GM19193 (cell line): ENCODE results near the gene BPIFB1.

Experiments used
- POLR2A ChIP-seq: IDR thresholded peaks from 4 replicates; pipeline ENCODE4 v1.6.1; 2011; ENCODE audit not compliant: insufficient read depth, insufficient read length; ENCODE audit errors: extremely low read depth

Gene BPIFB1

GRCh38 chr20:33280000-33280680 is 2.9 kb upstream of the BPIFB1 start:
- no peak for TF ChIP-seq POLR2A

DNA sequence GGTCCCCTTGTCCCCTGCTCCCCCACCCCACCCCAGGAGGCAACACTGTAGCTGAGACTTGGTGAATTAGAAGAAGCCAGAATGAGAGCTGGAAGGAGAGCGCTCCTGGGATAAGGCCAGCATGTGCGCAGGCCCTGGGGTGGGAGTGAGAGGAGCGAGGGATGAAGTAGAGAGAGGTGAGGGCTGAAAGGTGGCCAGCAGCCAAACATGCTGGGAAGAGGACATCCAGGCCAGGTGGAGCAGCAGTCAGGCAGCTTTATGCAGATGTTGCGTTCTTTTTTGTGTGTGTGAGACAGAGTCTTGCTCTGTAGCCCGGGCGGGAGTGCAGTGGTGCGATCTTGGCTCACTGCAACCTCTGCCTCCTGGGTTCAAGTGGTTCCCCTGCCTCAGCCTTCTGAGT is 2.2 kb upstream of the BPIFB1 start:
- TF ChIP-seq POLR2A, result no peak

DNA sequence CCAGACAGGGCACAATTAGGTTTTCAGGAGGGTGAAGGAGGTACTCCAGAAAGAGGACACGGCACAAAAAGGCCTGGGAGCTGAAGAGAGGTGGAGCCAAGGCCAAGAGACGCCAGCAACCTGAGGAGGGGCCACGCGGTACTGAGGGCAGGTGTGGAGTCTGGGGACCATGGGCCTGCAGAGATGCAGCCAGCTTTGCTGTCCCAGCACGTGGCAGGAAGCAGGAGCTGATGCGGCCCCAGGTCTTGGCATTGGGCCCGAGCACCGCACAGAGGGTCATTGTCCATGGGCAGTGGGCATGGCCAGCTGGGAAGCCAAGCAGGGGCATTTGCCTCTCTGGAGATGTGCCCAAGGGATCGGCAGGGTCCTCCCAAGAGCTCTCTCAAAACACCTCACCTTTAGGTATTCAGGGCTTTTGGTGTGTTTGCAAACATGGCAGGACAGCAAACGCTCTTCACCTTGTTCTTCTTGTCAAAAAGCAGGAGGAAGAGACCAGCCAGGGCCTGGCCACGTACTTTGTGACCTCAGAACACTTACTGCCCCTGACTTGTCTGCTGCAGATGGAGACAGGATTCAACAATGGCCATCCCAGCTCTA is 1.4 kb upstream of the BPIFB1 start:
- no peak for TF ChIP-seq POLR2A

DNA sequence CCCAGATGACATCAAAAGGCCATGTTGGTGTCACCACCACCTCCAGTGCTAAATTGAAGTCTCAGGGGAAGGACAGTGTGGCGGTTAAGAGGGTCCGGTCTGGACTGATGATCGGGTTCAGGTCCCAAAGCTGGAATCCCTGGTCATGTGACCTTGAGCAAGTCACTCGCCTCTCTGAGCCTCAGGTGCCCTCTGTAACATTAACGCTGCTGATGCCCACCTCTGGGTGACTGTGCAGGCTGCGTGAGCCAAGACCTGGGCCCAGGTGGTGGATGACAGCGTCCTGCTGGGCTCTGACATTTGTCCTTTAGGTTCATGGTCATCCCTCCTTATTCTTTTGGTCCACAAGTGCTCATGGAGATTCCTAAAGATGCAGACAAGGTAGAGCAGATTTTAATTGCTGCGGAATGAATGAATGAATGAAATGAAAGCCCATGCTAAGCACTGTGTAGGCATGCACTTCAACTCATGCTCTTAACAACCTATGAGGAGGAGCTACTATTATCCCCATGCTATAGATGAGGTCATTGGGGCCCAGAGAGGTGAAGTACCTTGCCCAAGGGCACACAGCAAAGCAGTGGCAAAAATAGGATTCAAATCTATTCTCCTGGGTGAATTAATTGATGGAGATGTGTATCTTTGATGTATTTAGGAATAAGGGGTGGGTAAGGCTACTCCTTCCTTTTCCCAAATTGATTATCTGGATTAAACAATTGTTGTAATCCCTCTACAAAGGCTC is 649 bp upstream of the BPIFB1 start:
- no peak for TF ChIP-seq POLR2A

DNA sequence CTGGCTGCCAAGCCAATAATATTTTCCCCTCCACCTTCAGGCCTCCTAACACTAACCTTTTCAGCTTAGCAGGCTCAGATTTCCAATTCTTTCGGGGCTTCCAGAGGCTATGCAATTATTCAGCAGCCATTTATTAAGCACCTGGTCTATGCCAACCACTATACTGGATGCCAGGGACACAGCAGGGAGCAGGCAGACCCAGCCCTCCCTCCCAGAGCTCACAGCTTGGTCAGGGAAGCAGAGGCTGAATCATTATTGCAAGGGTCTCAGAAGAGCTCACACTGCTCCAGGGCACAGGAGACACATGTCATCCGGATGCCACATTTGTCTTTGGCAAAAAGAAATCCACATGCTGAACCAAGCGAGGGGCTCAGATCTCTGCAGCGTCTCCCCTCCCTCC is 1.3 kb downstream of the BPIFB1 start:
- TF ChIP-seq POLR2A, result no peak

DNA sequence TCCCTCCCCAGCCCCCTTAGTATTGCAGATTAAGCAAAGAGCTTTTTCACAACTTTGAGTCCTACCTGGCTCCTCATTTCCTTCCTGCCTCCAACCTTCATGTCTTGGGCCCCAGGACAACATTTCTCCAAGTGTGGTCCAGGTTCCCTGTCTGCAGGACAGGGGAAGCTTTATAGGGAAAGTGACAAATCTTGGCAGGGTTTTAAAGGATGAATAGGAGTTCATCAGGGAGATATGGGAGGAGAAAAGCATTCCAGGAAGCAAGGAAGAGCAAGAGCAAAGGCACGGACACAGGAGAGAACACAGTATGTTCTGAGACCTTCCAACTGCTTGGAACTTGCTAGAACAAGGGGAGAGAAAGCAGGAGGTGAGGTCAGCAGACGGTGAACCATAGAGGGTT is 1.9 kb downstream of the BPIFB1 start:
- no peak for TF ChIP-seq POLR2A

- TF ChIP-seq POLR2A, result no peak
Measured at GRCh38 chr20:33285861-33286495, 3.0 kb downstream of the BPIFB1 start.

DNA sequence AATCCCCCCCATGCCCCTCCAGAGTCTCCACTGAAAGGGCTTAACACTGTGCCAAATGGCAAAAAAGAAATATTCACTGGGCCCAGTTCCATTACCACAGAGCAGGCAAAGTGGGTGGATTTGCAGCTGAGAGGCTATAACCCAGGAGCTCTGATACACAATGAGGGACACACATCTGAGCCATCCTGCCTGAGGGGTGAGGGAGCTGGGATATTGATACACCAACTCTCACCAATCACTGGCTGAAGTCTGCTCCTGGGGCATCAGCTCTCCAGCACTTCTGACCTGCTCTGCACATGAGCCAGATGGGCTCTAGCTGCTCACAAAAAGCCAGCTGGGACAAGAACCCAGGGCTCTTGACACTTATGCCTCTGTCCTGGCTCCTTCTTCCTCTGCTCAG is 4.9 kb downstream of the BPIFB1 start:
- no peak for TF ChIP-seq POLR2A

DNA sequence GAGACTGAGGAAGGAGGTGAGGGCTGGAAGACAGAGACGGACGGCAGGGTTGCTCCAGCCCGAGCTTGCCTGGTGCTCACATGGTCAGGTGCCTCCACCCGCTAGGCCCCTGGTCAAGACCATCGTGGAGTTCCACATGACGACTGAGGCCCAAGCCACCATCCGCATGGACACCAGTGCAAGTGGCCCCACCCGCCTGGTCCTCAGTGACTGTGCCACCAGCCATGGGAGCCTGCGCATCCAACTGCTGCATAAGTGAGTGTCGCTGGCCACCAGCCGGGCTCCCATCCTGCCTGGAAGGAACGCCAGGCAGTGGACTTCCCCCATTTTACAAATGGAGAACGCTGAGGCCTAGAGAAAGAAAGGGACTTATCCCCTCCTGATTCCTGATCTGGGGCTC is 7.8 kb downstream of the BPIFB1 start:
- no peak for TF ChIP-seq POLR2A

- no peak for TF ChIP-seq POLR2A
Measured at GRCh38 chr20:33291416-33291815, 8.4 kb downstream of the BPIFB1 start.

- TF ChIP-seq POLR2A, result no peak
Measured at GRCh38 chr20:33291830-33292355, 8.9 kb downstream of the BPIFB1 start.

GRCh38 chr20:33296206-33296605 is 13.2 kb downstream of the BPIFB1 start:
- TF ChIP-seq POLR2A, result no peak

DNA sequence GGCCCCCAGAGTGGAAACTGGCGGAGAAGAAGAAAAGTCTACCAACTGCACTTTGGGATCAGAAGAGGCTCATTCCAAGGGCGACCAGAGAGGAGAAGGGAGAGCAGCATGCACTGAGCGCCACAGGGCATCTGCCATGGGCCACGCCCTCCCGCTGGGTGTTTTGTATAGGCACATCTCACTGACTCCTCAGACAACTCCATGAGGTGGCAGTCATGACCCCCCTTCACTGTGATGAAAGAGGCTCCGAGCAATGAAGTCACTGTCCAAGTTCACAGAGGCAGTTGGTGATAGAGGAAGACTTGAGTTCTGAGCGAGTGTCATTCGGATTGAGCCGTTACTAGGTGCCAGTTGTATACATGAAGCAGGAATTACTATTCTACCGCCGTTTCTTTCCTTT is 15.4 kb downstream of the BPIFB1 start:
- no peak for TF ChIP-seq POLR2A

DNA sequence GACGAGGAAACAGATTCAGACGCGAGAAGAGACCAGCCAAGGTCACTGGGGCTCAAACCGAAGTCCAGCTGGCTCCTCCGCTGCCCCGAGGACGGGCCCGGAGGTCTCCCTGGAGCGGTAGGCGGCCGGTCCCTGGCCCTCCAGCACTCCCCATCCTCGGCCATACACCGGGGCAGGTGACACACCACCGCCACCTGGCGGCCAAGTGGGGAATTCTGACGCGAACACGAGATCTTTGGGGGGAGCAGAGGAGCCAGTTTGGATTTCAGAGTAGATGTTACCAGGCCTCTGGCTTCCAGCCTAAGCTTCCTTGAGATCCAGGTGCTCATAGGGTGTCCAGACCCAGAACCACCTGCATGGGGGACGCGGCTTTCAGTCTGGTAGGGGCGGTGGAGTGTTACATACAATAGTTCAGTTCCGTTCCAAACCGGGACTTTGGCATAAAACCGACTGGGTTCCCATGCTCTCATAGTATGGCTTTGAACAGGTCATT is 16.1 kb downstream of the BPIFB1 start:
- no peak for TF ChIP-seq POLR2A
